CD1c-positive myeloid dendritic cell (primary cell): Measurements from ENCODE around the gene TMEM190.
"Not testable (repeated sequence)": the region's sequence is repeated elsewhere in the genome, so short reads cannot be mapped to it uniquely, and the experiment has no call there.

Source experiments
- DNase-seq: peaks from one replicate; pipeline ENCODE4 v3.0.0-alpha.2; 2016; ENCODE audit errors: extremely low spot score

The TMEM190 gene

GRCh38 chr19:55419624-55420236 lies 43.1 kb downstream of the TMEM190 start:
- no peak for DNase-seq

GRCh38 chr19:55421281-55421680 lies 44.7 kb downstream of the TMEM190 start:
- DNase-seq = not testable (repeated sequence)

- no peak for DNase-seq
Observed at GRCh38 chr19:55423225-55424005, 46.8 kb downstream of the TMEM190 start.

- DNase-seq = no peak
Observed at GRCh38 chr19:55424518-55424917, 47.9 kb downstream of the TMEM190 start.

GRCh38 chr19:55426042-55426441 lies 49.4 kb downstream of the TMEM190 start:
- DNase-seq = no peak
